SK-N-MC (cell line): ENCODE results near the gene RPS6KA6.

Experiments
- EZH2 ChIP-seq: fragments of 200-600 bp; sonication (generic); IDR thresholded peaks from one replicate; pipeline ENCODE4 v1.6.1; 2017; ENCODE audit warnings: antibody characterized with exemption
- POLR2AphosphoS5 ChIP-seq: IDR thresholded peaks from 2 replicates; pipeline ENCODE4 v1.6.1; 2012; ENCODE audit warnings: mild to moderate bottlenecking, low read depth, low read length, borderline replicate concordance

DNA sequence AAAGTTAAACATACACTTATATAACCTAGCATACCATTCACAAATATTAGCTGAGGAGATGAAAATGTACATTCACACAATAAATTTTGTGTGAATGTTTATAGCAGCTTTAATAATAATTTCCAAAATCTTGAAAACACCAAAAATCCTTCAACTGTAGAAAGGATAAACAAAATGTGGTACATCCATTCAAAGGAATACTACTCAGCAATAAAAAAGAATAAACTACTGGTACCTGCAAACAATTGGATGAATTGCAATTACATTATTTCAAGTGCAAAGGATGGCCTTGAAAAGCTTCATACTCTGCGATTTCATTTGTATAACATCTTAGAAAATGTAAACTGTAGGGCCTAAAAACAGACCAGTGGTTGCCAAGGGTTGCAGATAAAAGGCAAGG lies 11.7 kb upstream of the RPS6KA6 start:
- TF ChIP-seq EZH2 (no peak), POLR2AphosphoS5 (no peak)
